Upper lobe of right lung (tissue), 1 donor: ENCODE data around the gene POLR1D. TPM values are rescaled to one million over a fixed set of nuclear protein-coding genes. Genes with fewer than 3 reads are reported as not detected.

Experiments used
- total RNA-seq: library from RNA; stranded (reverse); fragmentation: NEBNext Ultra II Directional; extraction: Animal tissue kit (Norgen Biotek cat#: 25700); gene quantifications from one replicate; pipeline ENCODE4 v1.2.1, GENCODE V29; 2021
- donor health status: DM: no; HTN: yes; CAD: no; lungs with severe emphysema.

Gene POLR1D
- total RNA-seq, 1 donor from 2014 or later = 114 TPM

Other genes with a start within 250 kb of the POLR1D start
- gene GTF3A, start 197.3 kb upstream of the POLR1D start, total RNA-seq = 81.7 TPM
- 38.6 TPM for gene MTIF3, start 171.3 kb upstream of the POLR1D start, total RNA-seq
- gene LNX2, start 1.4 kb upstream of the POLR1D start, total RNA-seq = 35.3 TPM
- gene GSX1, start 170.6 kb downstream of the POLR1D start, total RNA-seq = not detected